ENCODE data around the gene LUM. TPM values are rescaled to one million over a fixed set of nuclear protein-coding genes. Genes with fewer than 3 reads are reported as not detected.

Gene LUM
- total RNA-seq, 4 donors from 2014 or later, result 1.3 to 12.7 (median 5.9) TPM

DNA sequence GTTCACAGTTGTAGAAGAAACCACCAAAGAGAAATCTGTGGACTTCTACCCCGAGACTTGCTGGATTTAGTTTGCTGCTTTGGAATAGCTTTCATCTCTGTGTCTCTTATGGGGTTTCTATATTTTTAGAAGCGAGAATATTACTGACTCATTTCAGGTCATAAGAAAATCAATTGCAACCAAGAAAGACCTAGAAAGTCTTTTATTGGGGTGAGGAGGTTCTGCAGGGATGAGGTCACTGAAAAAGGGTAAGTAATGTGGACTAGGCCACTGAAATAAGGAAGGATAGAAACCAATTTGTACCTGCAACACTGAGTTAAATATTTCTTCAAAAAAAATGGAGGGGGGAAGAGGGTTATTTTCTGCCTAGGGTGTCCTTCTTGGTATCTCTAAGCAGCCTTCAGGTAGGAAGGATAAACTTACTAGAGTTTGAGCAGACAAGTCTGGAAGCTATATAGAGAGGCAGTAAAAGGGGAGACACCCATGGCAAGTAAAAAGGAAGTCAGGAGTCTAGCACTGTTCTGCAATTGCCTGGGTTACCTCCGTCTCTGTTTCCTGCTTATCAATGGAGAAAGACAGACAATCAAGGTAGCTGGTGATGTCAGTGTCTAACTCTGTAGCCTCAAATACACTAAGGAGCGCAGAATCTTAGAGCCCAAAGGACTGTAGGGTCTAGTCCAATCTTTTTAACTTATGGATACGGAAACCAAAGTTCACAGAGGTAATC is 33.9 kb downstream of the LUM start:
- Histone ChIP-seq H3K4me3 (no peak overlapping the region), H3K27me3 (no peaks in the 10 kb centered on the region), H3K4me1 (no peaks in the 10 kb centered on the region), H3K36me3 (no peaks in the 10 kb centered on the region), H3K27ac (no peak overlapping the region), H3K9me3 (no peaks in the 10 kb centered on the region)
- in situ Hi-C loops (cut with MboI; ENCODE audit: low sequenced_read_pairs in 4 of 4) (no loop called here), intact Hi-C loops (cut with DNase I; ENCODE audit: low total_unique reads) (no loop called here)
- DNase-seq (no peak), ATAC-seq (no peak)
- TF ChIP-seq CTCF (IDR thresholded peaks at IDR 0.05 in 4 of 5, conservative IDR thresholded peaks at IDR 0.05 in 1 of 5), result no peak

DNA sequence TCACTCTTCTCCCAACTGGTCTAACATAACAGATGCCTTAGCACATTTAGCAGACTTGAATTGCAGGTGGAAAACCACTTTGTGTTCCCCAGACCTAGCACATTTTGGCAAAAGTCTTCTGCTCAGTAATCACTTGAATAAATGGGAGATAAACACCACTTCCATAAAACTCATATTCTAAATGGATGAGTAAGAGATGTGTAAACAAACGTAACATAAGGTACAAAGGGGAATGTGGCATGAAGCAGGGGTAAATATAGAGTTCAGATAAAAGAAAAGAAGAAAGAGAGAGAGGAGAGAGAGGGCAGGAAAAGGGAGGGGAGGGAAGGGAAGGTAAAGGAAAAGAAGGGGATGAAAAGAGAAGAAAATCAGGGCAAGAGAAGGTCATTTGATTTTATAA is 36.4 kb downstream of the LUM start:
- Histone ChIP-seq H3K27me3 (no peaks in the 10 kb centered on the region), H3K4me3 (no peak overlapping the region), H3K9me3 (no peaks in the 10 kb centered on the region), H3K4me1 (no peaks in the 10 kb centered on the region), H3K27ac (no peak overlapping the region), H3K36me3 (no peaks in the 10 kb centered on the region)
- no peak for ATAC-seq
- intact Hi-C loops (cut with DNase I; ENCODE audit: low total_unique reads) (no loop called here), in situ Hi-C loops (cut with MboI; ENCODE audit: low sequenced_read_pairs in 4 of 4) (no loop called here)
- TF ChIP-seq CTCF (IDR thresholded peaks at IDR 0.05 in 4 of 5, conservative IDR thresholded peaks at IDR 0.05 in 1 of 5) (no peak), POLR2A (IDR thresholded peaks at IDR 0.05) (no peak)
- no peak for DNase-seq

- no peak for ATAC-seq
These were observed 37.1 kb downstream of the LUM start for GRCh38 chr12:91074154-91074709.

GRCh38 chr12:91073426-91073825 is 37.9 kb downstream of the LUM start:
- no peaks in the 10 kb centered on the region for H3K27me3 ChIP-seq
- DNase-seq, result no peak
- no peaks in the 10 kb centered on the region for H3K9me3 ChIP-seq
- no peaks in the 10 kb centered on the region for H3K36me3 ChIP-seq
- H3K27ac ChIP-seq, result no peak overlapping the region
- H3K4me1 ChIP-seq, result no peaks in the 10 kb centered on the region
- TF ChIP-seq CTCF (IDR thresholded peaks at IDR 0.05 in 4 of 5, conservative IDR thresholded peaks at IDR 0.05 in 1 of 5) (no peak), POLR2A (IDR thresholded peaks at IDR 0.05) (no peak)
- ATAC-seq, result no peak
- intact Hi-C loops (cut with DNase I; ENCODE audit: low total_unique reads), result no loop called here
- no peak overlapping the region for H3K4me3 ChIP-seq
- in situ Hi-C loops (cut with MboI; ENCODE audit: low sequenced_read_pairs in 4 of 4), result no loop called here

More at GRCh38 chr12:91074154-91074709, 37.1 kb downstream of the LUM start:
- Histone ChIP-seq H3K4me1 (no peaks in the 10 kb centered on the region), H3K9me3 (no peaks in the 10 kb centered on the region), H3K27me3 (no peaks in the 10 kb centered on the region), H3K27ac (no peak overlapping the region), H3K4me3 (no peak overlapping the region), H3K36me3 (no peaks in the 10 kb centered on the region)
- intact Hi-C loops (cut with DNase I; ENCODE audit: low total_unique reads), result no loop called here
- no peak for DNase-seq
- in situ Hi-C loops (cut with MboI; ENCODE audit: low sequenced_read_pairs in 4 of 4), result no loop called here
- no peak for TF ChIP-seq POLR2A (IDR thresholded peaks at IDR 0.05)
- no peak for TF ChIP-seq CTCF (IDR thresholded peaks at IDR 0.05 in 4 of 5, conservative IDR thresholded peaks at IDR 0.05 in 1 of 5)

Measured in gastrocnemius medialis (tissue), 4 donors.